GM18499 (cell line): ENCODE results near the gene DDHD1.

ENCODE experiments used
- ATAC-seq: cut with Tn5 transposase; IDR thresholded peaks from one replicate; pipeline ENCODE4 v1.9.1; 2021; ENCODE audit warnings: moderate number of reproducible peaks; ENCODE audit not compliant: insufficient read depth, unreplicated experiment

The DDHD1 gene

GRCh38 chr14:53035336-53036210, 117.5 kb downstream of the DDHD1 start:
- no peak for ATAC-seq

GRCh38 chr14:53034688-53035230, 118.4 kb downstream of the DDHD1 start:
- no peak for ATAC-seq

DNA sequence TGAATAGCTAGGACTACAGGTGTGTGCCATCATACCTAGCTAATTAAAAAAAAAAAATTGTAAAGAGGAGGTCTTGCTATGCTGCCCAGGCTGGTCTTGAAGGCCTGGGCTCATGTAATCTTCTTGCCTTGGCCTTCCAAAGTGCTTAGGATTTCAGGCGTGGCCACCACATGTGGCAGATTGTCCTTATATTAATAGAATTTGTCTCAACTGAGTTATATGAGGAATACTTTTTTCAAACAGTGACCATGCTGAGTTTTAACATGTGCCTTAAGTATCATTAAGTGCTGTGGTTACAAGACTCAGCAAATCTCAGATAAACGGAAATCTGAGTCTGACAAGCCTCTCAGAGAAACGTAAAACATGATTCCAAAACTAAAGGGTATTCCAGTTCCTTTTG, 119.1 kb downstream of the DDHD1 start:
- no peak for ATAC-seq

DNA sequence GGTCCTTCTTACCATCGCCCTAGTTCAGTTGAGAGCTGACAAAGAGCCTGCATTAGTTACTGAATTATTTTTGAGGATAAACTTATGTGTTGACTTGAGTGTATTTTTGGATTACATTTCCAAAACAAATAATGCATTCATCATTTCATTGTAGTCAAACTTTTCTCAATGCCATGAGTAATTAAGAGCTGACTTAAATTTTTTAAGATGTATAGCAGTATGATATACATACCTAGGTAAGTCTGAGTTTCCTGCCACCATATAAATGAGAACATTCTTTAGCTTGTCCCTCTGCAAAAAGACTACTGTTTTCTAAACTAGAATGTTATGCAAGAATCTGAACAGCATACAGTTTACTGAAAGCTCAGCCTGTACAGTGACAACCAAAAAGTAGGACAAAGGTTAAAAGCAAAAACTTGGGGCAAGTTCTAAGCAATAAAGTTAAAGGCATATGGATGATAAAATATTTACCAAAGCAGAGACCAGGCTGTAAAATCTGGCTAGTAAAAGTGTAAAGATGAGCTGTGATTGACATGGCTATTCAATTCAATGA, 120.2 kb downstream of the DDHD1 start:
- no peak for ATAC-seq

DNA sequence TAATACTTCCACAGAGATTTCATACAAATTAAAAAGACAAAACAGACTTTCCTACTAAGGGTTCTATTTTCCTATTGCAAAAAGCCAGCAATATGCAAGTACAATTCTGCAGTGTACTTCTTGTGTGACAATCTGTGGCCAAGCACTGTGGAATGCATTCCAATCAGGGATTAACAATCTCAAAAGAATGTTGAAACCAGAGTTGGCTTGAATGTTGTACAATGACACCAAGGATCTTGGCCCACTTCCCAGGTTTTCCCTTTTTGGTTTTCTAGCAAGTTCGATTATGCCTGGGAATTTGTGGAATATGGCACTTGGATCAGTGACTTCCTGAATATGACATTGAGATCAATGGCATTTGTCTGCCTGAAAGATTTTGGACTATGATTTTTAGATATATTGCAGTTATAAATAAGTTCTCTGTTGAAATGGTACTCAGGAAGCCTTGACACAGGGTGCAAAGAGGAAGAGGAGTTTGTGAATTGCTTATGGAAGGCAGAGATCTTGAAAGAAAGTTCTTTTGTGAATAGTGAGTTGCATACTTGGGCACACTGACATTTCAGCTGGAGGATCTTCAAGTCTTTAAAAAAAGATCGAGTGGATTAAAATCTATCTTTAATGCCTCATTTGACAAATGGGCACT, 120.8 kb downstream of the DDHD1 start:
- no peak for ATAC-seq

- ATAC-seq, result no peak
Observed at GRCh38 chr14:53027562-53027961, 125.6 kb downstream of the DDHD1 start.

- no peak for ATAC-seq
Observed at GRCh38 chr14:53027041-53027440, 126.1 kb downstream of the DDHD1 start.

GRCh38 chr14:53023325-53023724, 129.8 kb downstream of the DDHD1 start:
- no peak for ATAC-seq

- ATAC-seq, result no peak
Observed at GRCh38 chr14:53022593-53022992, 130.5 kb downstream of the DDHD1 start.

GRCh38 chr14:53020193-53020932, 132.8 kb downstream of the DDHD1 start:
- no peak for ATAC-seq

- no peak for ATAC-seq
Observed at GRCh38 chr14:53019406-53019805, 133.7 kb downstream of the DDHD1 start.

DNA sequence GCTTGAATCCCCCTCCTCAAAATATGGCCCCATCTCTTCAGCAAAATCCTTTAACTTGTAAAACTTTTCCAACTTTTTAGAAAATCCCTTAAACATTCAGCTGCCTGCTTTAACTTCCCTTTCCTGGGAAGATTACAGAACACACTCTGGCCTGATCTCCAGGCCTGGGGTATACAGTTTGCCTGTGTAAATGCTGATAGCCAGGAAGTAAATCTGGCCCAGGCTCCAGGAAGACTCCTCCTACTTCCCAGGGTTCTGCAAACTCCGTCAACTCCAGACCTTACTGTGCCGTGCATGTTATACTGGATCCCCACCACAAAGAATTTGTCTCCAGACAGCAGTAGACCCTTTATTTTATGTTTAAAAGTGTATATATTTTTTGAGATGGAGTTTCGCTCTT, 135.3 kb downstream of the DDHD1 start:
- ATAC-seq, result no peak

DNA sequence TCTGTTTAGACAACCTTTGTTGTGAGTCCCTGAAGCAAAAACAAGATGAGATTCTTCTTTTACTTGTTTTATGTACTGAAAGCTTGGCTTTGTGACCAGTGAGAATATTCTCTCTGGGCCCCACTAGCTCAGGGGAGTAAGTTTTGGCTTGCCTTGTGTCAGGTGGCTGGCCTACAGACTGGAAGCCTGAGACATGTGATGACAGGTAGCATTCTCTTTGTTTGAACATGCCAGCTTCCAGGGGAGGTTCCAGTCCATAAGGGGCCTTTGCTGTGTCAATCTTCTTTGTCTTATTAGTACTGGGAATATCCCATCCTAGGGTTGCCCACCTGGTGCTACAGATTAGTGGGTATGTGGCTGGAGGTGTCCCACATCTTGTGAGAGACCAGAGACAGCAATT, 136.2 kb downstream of the DDHD1 start:
- no peak for ATAC-seq

- ATAC-seq, result no peak
Observed at GRCh38 chr14:53016491-53016890, 136.6 kb downstream of the DDHD1 start.

DNA sequence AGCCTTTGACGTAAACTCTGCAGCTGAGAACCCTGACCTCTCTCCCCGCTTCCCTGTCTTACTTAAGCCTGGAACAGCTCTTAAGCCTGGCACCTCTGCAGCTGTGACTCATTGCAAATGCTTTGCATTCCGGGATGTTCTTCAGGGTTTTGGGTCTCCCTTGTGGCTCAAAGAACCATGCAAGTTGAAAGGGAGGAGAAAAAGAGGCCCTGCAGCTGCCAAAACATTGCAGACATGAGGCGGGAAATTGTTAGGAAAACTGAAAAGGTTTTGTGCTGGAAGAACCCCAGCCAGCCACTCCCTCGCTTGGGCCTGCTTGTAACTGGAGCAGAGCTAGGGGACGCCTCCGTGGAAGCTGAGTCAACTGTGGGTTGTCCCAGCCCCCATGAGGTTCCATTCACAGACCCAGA, 142.1 kb downstream of the DDHD1 start:
- ATAC-seq, result no peak

DNA sequence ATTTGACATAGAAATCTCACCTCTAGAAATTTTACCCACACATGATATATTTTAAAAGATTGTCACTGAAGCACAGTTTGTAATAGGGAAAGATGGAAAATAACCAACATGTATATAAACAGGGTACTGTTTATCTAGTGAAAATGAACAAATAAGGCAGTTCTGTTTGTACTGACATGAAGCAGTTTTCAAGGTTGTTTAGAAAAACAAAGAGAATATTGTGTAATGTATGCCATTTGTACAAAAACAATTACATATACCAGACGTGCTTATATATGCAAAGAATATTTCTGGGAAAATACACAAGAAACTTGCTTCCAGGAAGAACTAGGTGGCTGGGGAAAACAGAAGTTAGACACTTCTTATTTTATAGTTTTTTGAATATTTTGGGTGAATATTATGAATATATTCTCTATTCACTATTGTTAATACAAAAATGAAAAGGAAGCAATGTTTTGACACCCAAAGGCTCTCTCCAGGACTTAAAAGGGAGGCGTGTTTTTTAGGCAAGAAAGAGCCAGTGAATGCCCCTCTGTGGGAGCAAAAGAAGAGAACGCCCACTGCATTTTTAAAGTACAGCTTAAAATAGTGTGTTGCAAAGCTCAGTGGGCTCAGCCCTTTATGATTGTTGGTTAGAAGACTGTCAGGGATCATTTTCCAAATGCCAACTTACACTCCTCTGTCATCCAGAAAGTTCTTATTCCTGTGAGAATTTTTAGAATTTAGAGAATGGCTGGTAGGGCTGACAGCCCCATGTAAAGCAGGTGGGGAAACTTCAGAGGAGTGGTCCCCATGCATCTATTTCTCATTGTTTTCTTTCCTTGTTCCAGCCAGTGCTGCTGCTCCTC, 142.7 kb downstream of the DDHD1 start:
- ATAC-seq, result no peak

DNA sequence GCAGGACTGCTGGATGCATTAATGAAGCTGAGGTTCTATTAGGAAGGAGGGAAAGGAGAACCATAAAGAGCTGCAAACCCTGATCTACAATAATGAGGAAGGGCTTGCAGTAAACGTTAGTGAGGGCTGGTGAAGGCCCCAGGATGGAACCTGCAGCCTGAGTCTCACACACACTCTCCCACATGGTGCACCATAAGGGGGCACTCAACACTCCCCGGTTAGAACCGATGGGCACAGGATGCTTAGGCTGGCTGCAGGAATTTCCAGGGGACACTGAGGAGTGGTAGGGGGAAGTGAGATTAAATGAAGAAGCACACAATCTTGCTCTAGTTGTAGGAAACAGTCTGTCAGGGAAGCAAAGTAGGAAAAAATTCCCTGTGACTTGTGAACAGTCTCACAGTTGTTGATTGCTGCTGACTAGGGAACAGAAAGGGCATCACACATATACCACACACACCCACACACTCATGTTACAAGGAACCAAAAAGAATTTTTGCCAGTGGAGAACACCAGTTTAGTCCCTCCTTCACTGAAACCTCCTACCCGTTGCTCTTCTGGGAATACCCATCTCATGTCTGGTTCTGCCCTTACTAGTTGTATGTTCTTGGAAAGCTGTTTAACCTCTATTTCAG, 146.1 kb downstream of the DDHD1 start:
- no peak for ATAC-seq

DNA sequence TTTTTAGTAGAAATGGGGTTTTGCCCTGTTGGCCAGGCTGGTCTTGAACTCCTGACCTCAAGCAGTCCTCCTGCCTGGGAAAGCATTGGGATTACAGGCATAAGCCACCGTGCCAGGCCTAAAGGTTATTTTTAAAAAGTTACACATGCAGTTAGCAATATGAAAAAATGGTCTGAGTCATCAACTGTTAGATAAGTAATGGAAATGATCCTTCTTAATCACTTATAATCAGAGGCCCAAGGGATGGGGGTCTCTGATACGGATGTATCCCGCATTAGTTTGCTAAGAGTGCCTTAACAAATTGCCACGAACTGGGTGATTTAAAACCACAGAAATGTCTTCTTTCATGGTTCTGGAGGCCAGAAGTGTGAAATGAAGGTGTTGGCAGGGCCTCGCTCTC, 148.1 kb downstream of the DDHD1 start:
- ATAC-seq, result no peak

GRCh38 chr14:53003776-53004175, 149.3 kb downstream of the DDHD1 start:
- ATAC-seq, result no peak
